SK-N-SH (cell line): ENCODE results near the gene ALPG.

Source experiments
- FOSL2 ChIP-seq: IDR thresholded peaks from 2 replicates; pipeline ENCODE4 v1.4.0; 2012; ENCODE audit warnings: low read depth, mild to moderate bottlenecking, moderate library complexity, borderline replicate concordance
- GATA2 ChIP-seq: sonication (generic); formaldehyde crosslinking; IDR thresholded peaks from 2 replicates; pipeline ENCODE4 v1.5.0; 2020; ENCODE audit warnings: mild to moderate bottlenecking, missing genetic modification reagents
- POLR2AphosphoS5 ChIP-seq: IDR thresholded peaks from 2 replicates; pipeline ENCODE4 v1.6.1; 2012; ENCODE audit warnings: low read depth, low read length
- SIN3A ChIP-seq: IDR thresholded peaks from 2 replicates; pipeline ENCODE4 v1.6.1; 2012; ENCODE audit warnings: low read depth, mild to moderate bottlenecking, low read length, moderate library complexity, borderline replicate concordance
- TAF1 ChIP-seq: IDR thresholded peaks from 2 replicates; pipeline ENCODE4 v1.6.1; 2012; ENCODE audit warnings: low read depth, mild to moderate bottlenecking, low read length, moderate library complexity, borderline replicate concordance
- TF ChIP-seq, protein P1 (sequence below): fragments of 200-600 bp; sonication (generic); IDR thresholded peaks from 2 replicates; pipeline ENCODE4 v1.6.1; 2017; ENCODE audit warnings: antibody characterized with exemption, mild to moderate bottlenecking, moderate library complexity
- TF ChIP-seq, protein P2 (sequence below): IDR thresholded peaks from 2 replicates; pipeline ENCODE4 v1.4.0; 2012; ENCODE audit warnings: low read depth, borderline replicate concordance
- TF ChIP-seq, protein P3 (sequence below): IDR thresholded peaks from 2 replicates; pipeline ENCODE4 v1.4.0; 2012; ENCODE audit warnings: low read depth

- TF ChIP-seq SIN3A: no peak
- TF ChIP-seq TAF1: no peak
- TF ChIP-seq FOSL2: no peak
- TF ChIP-seq POLR2AphosphoS5: no peak
- TF ChIP-seq, protein P1, sequence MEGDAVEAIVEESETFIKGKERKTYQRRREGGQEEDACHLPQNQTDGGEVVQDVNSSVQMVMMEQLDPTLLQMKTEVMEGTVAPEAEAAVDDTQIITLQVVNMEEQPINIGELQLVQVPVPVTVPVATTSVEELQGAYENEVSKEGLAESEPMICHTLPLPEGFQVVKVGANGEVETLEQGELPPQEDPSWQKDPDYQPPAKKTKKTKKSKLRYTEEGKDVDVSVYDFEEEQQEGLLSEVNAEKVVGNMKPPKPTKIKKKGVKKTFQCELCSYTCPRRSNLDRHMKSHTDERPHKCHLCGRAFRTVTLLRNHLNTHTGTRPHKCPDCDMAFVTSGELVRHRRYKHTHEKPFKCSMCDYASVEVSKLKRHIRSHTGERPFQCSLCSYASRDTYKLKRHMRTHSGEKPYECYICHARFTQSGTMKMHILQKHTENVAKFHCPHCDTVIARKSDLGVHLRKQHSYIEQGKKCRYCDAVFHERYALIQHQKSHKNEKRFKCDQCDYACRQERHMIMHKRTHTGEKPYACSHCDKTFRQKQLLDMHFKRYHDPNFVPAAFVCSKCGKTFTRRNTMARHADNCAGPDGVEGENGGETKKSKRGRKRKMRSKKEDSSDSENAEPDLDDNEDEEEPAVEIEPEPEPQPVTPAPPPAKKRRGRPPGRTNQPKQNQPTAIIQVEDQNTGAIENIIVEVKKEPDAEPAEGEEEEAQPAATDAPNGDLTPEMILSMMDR: no peak
- TF ChIP-seq GATA2: no peak
- TF ChIP-seq, protein P2, sequence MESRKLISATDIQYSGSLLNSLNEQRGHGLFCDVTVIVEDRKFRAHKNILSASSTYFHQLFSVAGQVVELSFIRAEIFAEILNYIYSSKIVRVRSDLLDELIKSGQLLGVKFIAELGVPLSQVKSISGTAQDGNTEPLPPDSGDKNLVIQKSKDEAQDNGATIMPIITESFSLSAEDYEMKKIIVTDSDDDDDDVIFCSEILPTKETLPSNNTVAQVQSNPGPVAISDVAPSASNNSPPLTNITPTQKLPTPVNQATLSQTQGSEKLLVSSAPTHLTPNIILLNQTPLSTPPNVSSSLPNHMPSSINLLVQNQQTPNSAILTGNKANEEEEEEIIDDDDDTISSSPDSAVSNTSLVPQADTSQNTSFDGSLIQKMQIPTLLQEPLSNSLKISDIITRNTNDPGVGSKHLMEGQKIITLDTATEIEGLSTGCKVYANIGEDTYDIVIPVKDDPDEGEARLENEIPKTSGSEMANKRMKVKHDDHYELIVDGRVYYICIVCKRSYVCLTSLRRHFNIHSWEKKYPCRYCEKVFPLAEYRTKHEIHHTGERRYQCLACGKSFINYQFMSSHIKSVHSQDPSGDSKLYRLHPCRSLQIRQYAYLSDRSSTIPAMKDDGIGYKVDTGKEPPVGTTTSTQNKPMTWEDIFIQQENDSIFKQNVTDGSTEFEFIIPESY: no peak
- TF ChIP-seq, protein P3, sequence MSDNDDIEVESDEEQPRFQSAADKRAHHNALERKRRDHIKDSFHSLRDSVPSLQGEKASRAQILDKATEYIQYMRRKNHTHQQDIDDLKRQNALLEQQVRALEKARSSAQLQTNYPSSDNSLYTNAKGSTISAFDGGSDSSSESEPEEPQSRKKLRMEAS: no peak
These were observed 22.2 kb upstream of the ALPG start for GRCh38 chr2:232384466-232384865.
